ENCODE measurements around the gene SCN5A. TPM values are rescaled to one million over a fixed set of nuclear protein-coding genes. Genes with fewer than 3 reads are reported as not detected.

The SCN5A gene
- total RNA-seq, 1 experiment from 2014 or later, result 4.7 TPM

DNA sequence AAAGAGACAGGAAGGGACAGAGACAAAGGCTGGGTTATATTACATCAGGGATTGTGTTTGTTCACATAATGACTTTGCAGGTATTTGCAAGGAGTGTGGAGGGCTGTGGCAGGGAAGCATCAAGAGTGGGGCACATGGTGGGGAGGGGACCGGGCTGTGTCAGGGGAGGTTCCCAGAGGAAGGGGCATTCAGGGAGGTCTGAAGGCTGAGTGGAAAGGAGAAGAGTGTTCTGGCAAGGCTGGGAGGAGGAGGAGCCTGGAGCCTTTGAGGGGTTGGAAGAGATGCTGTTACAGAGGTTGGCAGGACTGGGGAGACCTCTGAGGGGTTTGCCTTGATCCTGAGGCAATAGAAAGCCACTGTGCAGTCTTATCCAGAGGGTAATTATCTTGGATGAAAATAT is 103.9 kb downstream of the SCN5A start:
- H3F3A ChIP-seq (ENCODE audit: insufficient read depth, low read depth), result no peaks in the 10 kb centered on the region
- peaks cover 8% of the 10 kb centered on the region; the same call in 1 of the 2 replicates for H3K27me3 ChIP-seq (ENCODE audit: insufficient read depth, low read depth)
- intact Hi-C loops (cut with micrococcal nuclease; ENCODE audit: unreplicated experiment), result no loop called here
- no peak for DNase-seq
- H3K4me2 ChIP-seq, result no peak overlapping the region
- H3K36me3 ChIP-seq (ENCODE audit: low read depth), result no peaks in the 10 kb centered on the region
- H2AFZ ChIP-seq, result no peak overlapping the region
- ChIA-PET POLR2A (ENCODE audit: unreplicated experiment) (no interaction called here), CTCF (no interaction called here)
- TF ChIP-seq EZH2 (IDR thresholded peaks at IDR 0.05; ENCODE audit: low read depth), result no peak
- TF ChIP-seq, protein P1, sequence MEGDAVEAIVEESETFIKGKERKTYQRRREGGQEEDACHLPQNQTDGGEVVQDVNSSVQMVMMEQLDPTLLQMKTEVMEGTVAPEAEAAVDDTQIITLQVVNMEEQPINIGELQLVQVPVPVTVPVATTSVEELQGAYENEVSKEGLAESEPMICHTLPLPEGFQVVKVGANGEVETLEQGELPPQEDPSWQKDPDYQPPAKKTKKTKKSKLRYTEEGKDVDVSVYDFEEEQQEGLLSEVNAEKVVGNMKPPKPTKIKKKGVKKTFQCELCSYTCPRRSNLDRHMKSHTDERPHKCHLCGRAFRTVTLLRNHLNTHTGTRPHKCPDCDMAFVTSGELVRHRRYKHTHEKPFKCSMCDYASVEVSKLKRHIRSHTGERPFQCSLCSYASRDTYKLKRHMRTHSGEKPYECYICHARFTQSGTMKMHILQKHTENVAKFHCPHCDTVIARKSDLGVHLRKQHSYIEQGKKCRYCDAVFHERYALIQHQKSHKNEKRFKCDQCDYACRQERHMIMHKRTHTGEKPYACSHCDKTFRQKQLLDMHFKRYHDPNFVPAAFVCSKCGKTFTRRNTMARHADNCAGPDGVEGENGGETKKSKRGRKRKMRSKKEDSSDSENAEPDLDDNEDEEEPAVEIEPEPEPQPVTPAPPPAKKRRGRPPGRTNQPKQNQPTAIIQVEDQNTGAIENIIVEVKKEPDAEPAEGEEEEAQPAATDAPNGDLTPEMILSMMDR (conservative IDR thresholded peaks at IDR 0.05), result no peak
- no peaks in the 10 kb centered on the region for H3K9me2 ChIP-seq (ENCODE audit: insufficient read depth)
- BruUV-seq (replicated peaks), result no TSS peak
- H3K79me2 ChIP-seq (ENCODE audit: low read depth), result no peaks in the 10 kb centered on the region
- H3K4me3 ChIP-seq, result no peak overlapping the region
- H4K20me1 ChIP-seq (ENCODE audit: insufficient read depth), result no peaks in the 10 kb centered on the region
- no peak overlapping the region for H3K27ac ChIP-seq
- H3K9me3 ChIP-seq (ENCODE audit: insufficient read depth, low read depth), result no peaks in the 10 kb centered on the region
- no peaks in the 10 kb centered on the region for H3K4me1 ChIP-seq (replicated peaks; ENCODE audit: insufficient read depth)

DNA sequence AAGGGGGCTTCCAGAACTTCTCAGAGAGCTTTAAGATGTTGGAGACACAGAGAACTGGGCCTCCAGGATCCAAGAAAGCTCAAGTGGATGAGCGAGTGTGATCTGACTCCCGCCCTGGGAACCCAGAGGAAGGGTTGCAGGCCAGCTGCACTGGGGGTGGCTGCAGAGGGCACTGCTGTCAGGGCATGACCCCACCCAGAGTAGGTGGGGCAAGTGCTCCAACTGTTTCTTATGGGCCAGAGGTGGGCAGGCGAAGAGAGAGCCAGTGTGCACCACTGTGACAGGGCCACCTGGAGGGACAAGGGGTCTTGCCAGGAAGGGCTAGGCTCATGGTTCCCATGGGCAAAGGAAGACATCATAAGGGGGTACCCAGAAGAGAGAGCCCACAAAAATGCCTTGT is 104.6 kb downstream of the SCN5A start:
- Histone ChIP-seq H3F3A (ENCODE audit: insufficient read depth, low read depth) (no peaks in the 10 kb centered on the region), H3K4me3 (no peak overlapping the region), H3K27me3 (ENCODE audit: insufficient read depth, low read depth) (peaks cover 8% of the 10 kb centered on the region; the same call in 1 of the 2 replicates), H3K9me2 (ENCODE audit: insufficient read depth) (no peaks in the 10 kb centered on the region), H3K4me2 (no peak overlapping the region), H3K9me3 (ENCODE audit: insufficient read depth, low read depth) (no peaks in the 10 kb centered on the region), H3K79me2 (ENCODE audit: low read depth) (no peaks in the 10 kb centered on the region), H3K36me3 (ENCODE audit: low read depth) (no peaks in the 10 kb centered on the region), H3K27ac (no peak overlapping the region), H3K4me1 (replicated peaks; ENCODE audit: insufficient read depth) (no peaks in the 10 kb centered on the region), H4K20me1 (ENCODE audit: insufficient read depth) (no peaks in the 10 kb centered on the region), H2AFZ (no peak overlapping the region)
- DNase-seq, result no peak
- BruUV-seq (replicated peaks), result no TSS peak
- intact Hi-C loops (cut with micrococcal nuclease; ENCODE audit: unreplicated experiment), result no loop called here
- no peak for TF ChIP-seq EZH2 (IDR thresholded peaks at IDR 0.05; ENCODE audit: low read depth)
- TF ChIP-seq, protein P1 (conservative IDR thresholded peaks at IDR 0.05), result no peak
- POLR2A ChIA-PET (ENCODE audit: unreplicated experiment), result interaction anchor here (0.6 kb wide), 1 partner anchor 19 kb away, joined by 4 read pairs; no protein-coding TSS in a partner anchor
- CTCF ChIA-PET, result no interaction called here

DNA sequence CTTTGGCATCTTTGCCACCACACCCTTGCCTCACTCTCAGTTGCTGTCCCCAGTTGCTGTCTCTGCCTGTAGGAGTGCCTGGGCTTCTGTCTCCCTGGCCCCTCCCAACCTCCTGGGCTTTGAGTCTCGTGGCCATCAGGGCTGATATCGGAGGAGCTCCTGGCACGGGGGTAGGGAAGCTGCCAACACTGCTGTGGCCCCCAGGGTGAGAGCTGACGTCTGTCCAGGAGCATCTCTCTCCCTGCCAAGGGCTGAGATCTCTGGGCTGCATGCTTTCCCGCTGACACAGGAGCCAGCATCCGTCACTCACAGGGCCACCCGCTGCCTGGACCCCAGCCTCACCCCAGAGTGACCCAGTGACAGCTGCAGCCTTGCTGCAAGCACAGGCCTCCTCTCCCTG is 105.9 kb downstream of the SCN5A start:
- TF ChIP-seq, protein P1 (conservative IDR thresholded peaks at IDR 0.05), result no peak
- TF ChIP-seq EZH2 (IDR thresholded peaks at IDR 0.05; ENCODE audit: low read depth), result no peak
- H3K79me2 ChIP-seq (ENCODE audit: low read depth), result no peaks in the 10 kb centered on the region
- no peaks in the 10 kb centered on the region for H3K9me2 ChIP-seq (ENCODE audit: insufficient read depth)
- CTCF ChIA-PET, result no interaction called here
- POLR2A ChIA-PET (ENCODE audit: unreplicated experiment), result no interaction called here
- no peaks in the 10 kb centered on the region for H3K36me3 ChIP-seq (ENCODE audit: low read depth)
- DNase-seq, result no peak
- no peaks in the 10 kb centered on the region for H3K9me3 ChIP-seq (ENCODE audit: insufficient read depth, low read depth)
- no peak overlapping the region for H3K4me3 ChIP-seq
- BruUV-seq (replicated peaks), result no TSS peak
- H3K27ac ChIP-seq, result no peak overlapping the region
- H2AFZ ChIP-seq, result no peak overlapping the region
- H3K27me3 ChIP-seq (ENCODE audit: insufficient read depth, low read depth), result peaks cover 8% of the 10 kb centered on the region; the same call in 1 of the 2 replicates
- H3K4me1 ChIP-seq (replicated peaks; ENCODE audit: insufficient read depth), result no peaks in the 10 kb centered on the region
- H3K4me2 ChIP-seq, result no peak overlapping the region
- intact Hi-C loops (cut with micrococcal nuclease; ENCODE audit: unreplicated experiment), result no loop called here
- no peaks in the 10 kb centered on the region for H4K20me1 ChIP-seq (ENCODE audit: insufficient read depth)
- H3F3A ChIP-seq (ENCODE audit: insufficient read depth, low read depth), result no peaks in the 10 kb centered on the region

Data from PC-9 (cell line).